OCI-LY1 (cell line): Measurements from ENCODE around the gene SH3D19.

Experiments used
- CTCF ChIP-seq: fragments of 200-600 bp; sonication (generic), shearing (Covaris generic); IDR thresholded peaks from 2 replicates; pipeline ENCODE4 v1.5.1; 2017; ENCODE audit warnings: mild to moderate bottlenecking, antibody characterized with exemption, low read length, moderate library complexity, mixed read lengths
- EZH2 ChIP-seq: fragments of 200-600 bp; sonication (generic), shearing (Covaris generic); IDR thresholded peaks from 2 replicates; pipeline ENCODE4 v1.8.0; 2017; ENCODE audit warnings: borderline replicate concordance, mixed run types, mild to moderate bottlenecking, antibody characterized with exemption, low read length, moderate library complexity, mixed read lengths

- TF ChIP-seq CTCF = no peak
- no peak for TF ChIP-seq EZH2
These were observed 97.0 kb downstream of the SH3D19 start for GRCh38 chr4:151228189-151229119.
